Lower leg skin (tissue), 3 donors: ENCODE data around the gene FNDC5.

Experiments used
- CTCF ChIP-seq, 3 donors: fragments of 450-650 bp; IDR thresholded peaks; one replicate each; pipeline ENCODE4 v1.5.1; 2016; ENCODE audit warnings: antibody characterized with exemption in 3 of 3, mild to moderate bottlenecking in 3 of 3, moderate library complexity in 2 of 3
- POLR2A ChIP-seq, 2 donors: fragments of 450-650 bp; IDR thresholded peaks; one replicate each; pipeline ENCODE4 v1.6.1; 2016 to 2017; ENCODE audit warnings: antibody characterized with exemption in 2 of 2, mild to moderate bottlenecking in 1 of 2, moderate library complexity in 1 of 2

- TF ChIP-seq CTCF (IDR thresholded peaks at IDR 0.05) (no peak), POLR2A (IDR thresholded peaks at IDR 0.05) (no peak)
These were observed 20.0 kb upstream of the FNDC5 start for GRCh38 chr1:32890516-32891240.
